Stimulated activated CD8-positive, alpha-beta memory T cell treated with anti-CD3 and anti-CD28 coated beads, Interleukin-2, amount 100 ng/mL, for 1 hour (primary cell): ENCODE data around the gene TIRAP.

Experiments used
- DNase-seq, 2 donors: peaks; one replicate each; pipeline ENCODE4 v3.0.0-alpha.2; 2020; ENCODE audit warnings: low read depth in 2 of 2

TIRAP gene

DNA sequence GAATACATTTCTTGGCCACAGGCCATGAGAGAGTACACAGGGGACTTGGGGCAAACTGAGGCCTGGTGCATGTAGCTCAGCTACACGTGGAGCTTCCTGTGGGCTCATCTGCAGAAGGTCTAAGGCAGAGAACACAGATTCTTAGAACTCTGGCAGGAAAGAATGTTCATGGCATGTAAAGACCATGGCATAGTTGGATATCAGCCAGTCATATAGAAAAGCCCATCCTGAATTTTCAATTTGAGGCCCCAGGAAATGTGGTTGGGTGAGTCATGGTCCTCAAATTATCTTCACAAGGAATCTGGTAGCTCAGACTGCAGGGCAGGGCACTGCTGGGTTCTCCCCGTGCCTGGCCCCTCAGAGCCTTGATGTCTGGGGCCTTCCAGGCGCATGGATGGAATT, 58.9 kb downstream of the TIRAP start:
- DNase-seq = no peak

DNA sequence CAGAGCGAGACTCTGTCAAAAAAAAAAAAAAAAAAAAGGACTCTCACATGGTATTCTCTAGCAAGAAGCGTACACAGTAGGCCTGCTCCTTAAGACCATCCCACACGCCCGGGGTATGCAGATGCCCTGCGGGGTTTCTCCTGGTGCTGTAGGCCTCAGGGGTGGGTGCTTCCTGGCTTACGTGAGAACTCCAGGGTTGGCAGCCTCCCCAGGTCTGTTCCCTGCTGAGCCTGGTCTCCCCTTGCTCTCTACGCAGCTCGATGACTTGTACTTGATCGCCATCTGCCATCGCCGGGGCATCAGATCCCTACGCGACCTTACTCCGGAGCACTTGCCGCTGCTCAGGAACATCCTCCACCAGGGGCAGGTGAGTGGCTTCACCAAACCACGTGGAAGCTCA, 60.2 kb downstream of the TIRAP start:
- no peak for DNase-seq
